ENCODE data around the gene FFAR1.

The FFAR1 gene

GRCh38 chr19:35316560-35316959, 31.1 kb upstream of the FFAR1 start:
- TF ChIP-seq CTCF (IDR thresholded peaks at IDR 0.05): no peak

- TF ChIP-seq CTCF (IDR thresholded peaks at IDR 0.05): no peak
Measured at GRCh38 chr19:35317464-35318043, 30.1 kb upstream of the FFAR1 start.

GRCh38 chr19:35318679-35319448, 28.8 kb upstream of the FFAR1 start:
- no peak for TF ChIP-seq CTCF (IDR thresholded peaks at IDR 0.05)

GRCh38 chr19:35320065-35320713, 27.5 kb upstream of the FFAR1 start:
- TF ChIP-seq CTCF (IDR thresholded peaks at IDR 0.05): no peak

GRCh38 chr19:35321291-35321690, 26.4 kb upstream of the FFAR1 start:
- TF ChIP-seq CTCF (IDR thresholded peaks at IDR 0.05): no peak

GRCh38 chr19:35322014-35322413, 25.7 kb upstream of the FFAR1 start:
- TF ChIP-seq CTCF (IDR thresholded peaks at IDR 0.05): no peak

- no peak for TF ChIP-seq CTCF (IDR thresholded peaks at IDR 0.05)
Measured at GRCh38 chr19:35327642-35328041, 20.1 kb upstream of the FFAR1 start.
